ENCODE results near the gene KLK4.
A peak's percentile ranks its signal among the peaks of the same experiment; 100 is the strongest.
"Not testable (repeated sequence)": the region's sequence is repeated elsewhere in the genome, so short reads cannot be mapped to it uniquely, and the experiment has no call there.

The KLK4 gene

DNA sequence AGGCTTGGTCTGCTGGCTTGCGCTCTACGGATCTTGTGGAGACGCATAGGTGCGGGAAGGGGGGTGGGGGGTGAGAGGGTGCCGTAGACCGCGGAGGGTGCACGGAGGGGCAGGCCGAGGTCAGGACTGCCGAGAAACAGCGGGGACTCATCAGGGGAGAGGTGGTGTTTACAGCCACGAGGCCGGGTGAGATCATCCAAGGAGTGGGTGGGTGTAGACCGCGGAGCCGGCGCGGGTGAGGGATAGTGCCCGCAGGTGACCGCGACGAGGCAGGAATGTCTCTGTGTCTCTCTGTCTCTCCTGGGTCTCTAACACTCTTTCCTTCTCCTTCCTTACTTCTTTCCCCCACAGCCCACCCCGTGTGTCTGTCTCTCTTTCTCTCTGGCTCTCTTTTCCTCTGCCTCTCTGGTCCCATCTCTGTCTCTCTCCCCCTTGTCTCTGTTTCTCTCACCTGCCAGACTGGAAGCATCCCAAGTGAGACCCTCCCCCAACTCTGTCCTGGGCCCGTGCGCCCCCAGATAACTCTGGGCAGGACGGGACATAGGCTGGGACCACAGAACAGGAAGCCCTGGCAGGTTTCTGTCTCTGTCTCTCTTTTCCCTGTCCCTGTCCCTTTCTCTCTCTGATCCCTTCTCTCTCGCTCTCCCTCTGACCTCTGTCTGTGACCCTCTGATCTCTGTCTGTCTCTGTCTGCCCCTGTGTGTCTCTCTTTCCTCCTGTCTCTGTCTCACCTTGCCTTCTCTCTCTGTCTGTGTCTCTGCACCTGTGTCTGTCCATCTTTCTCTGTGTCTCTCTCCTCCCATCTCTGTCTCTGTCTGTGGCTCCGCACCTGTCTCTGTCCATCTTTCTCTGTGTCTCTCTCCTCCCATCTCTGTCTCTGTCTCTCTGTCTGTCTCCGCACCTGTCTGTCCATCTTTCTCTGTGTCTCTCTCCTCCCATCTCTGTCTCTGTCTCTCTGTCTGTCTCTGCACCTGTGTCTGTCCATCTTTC lies 1.8 kb upstream of the KLK4 start:
- no peak for DNase-seq

DNA sequence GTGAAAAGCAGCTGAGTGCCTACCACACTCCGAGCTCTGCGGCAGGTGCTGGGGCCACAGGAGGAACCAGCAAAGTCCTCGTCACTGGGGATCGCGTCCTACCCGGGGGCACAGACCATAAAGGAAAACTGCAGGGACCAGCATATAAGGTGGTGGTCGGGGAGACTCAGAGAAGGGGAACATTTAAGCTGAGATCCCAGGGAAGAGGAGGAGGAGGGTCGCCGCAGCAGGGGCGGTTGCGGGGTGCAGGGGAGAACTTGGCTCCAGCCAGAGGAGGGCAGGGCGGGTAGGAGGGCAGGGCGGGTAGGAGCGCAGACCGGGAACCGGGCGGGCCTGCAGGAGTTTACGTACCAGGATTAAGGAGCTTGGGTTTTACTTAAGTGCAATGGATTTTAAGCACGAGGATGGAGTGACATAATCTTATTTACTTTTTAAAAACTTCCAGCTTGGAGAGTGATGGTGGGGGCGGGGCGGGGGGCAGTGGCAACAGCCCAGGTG lies 956 bp upstream of the KLK4 start:
- no peak for DNase-seq

DNA sequence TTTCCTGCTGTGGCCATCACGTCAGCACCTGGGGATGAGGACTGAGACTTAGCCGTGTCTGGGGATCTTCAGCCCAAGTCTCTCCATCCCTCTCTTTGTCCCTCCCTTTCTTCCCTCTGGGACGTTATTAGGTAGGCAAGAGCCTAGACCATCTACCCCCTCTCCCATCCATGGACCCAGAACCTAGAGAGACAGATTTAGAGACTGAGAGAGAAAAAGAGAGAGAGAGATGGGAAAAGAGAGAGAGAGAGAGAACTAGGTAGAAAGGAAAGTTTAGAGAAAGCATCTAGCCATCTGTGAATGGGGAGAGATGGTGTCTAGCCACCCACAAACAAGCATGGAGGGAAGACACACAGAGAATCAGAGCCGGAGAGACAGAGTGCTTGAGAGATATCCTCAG lies 473 bp downstream of the KLK4 start:
- DNase-seq = no peak

DNA sequence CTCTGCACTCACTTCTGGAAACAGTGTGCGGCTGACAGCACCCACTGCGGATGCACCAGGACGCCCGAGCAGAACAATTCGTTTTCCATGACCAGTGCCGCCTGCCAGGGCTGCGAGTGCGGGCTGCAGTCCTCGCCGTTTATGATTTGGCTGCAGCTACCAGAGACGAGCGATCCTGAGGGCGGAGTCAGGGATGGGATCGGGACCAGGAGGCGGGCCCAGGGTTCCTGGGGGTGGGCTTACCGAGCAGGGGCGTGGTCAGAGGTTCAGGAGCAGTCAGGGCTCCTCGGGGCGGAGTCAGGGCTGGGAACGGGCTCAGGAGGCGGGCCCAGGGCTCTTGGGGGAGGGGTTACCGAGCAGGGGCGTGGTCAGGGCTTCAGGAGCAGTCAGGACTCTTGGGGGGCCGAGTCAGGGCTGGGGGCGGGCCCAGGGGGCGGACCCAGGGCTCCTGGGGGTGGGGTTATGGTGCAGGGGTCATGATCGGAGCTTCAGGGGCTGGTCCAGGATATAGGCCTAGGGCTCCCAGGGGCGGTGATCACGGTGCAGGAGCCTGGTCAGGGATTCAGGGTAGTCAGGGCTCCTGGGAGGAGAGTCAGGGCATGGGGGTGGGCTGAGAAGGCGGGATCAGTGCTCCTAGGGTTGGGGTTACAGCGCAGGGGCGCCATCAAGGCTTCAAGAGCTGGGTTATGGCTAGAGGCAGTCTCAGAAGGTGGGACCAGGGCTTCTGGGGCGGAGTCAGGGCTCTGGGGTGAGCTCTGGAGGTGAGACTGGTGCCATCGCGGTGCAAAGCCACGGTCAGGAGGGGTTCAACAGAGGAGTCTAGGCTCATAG lies 1.7 kb downstream of the KLK4 start:
- DNase-seq = no peak

DNA sequence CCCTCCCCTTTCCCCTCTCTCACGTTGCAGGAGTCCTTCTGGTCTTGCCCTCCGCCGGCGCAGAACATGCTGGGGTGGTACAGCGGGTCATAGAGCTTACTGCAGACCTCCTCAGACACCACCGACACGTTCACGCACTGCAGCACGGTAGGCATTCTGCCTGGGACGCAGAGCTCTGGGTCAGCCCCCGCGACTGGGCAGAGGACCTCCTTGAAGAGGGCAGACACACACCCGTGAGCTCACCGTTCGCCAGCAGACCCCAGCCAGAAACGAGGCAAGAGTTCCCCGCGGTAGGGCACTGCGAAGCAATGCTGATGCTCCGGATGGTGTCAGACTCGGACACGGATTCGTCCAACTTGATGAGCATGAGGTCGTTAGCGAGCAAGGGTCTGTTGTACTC lies 2.9 kb downstream of the KLK4 start:
- no peak for DNase-seq

DNA sequence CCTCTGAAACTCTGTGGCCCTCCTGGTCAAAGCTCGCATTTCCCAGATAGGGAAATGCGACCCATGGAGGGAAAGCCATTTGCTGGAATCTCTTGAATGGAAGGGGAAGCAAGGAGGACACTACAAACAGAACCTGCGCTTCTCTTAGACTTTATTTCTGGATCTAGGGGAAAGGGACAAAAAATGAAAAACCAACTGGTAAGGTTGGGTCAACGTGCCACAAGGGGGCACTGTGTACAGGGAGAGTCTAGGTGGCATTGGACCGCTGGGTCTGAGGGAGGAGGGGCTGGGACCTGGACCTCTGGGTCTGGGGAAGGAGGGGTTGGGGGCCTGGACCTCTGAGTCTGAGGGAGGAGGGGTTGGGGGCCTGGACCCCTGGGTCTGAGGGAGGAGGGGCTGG lies 5.0 kb downstream of the KLK4 start:
- DNase-seq = peak; percentile 10

DNA sequence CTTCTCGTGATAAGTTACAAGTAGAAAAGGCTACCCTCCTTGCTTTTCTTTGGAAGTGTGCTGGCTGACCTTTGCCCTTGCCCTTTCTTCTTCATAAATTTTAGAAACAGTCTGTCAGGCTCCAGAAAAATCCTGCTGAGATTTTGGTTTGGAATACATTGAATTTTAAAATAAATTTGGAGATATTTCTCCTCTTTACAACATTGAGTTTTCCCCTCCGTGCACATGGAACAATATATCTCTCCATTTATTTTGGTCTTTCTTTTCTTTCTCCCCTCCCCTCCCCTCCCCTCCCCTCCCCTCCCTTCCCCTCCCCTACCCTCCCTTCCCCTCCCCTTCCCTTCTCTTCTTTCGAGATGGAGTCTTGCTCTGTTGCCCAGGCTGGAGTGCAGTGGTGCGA lies 8.6 kb downstream of the KLK4 start:
- no peak for DNase-seq

DNA sequence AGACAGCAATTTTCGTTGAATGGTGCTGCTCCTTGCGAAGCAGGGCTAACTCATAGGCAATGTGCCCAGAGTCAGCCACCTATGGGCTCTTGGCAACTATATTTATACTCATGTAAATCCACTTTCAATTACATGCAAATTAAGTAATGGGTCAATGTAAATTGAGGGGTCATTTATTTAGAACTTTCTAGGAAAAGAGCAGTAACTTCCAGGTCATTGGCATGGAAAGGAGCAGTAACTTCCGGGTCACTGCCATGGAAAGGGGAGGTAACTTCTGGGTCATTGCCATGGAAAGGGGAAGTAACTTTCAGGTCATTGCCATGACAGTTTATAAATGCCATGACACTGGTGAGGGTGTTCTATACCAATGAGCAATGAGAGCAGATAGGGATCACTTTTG lies 11.6 kb downstream of the KLK4 start:
- DNase-seq = no peak

DNA sequence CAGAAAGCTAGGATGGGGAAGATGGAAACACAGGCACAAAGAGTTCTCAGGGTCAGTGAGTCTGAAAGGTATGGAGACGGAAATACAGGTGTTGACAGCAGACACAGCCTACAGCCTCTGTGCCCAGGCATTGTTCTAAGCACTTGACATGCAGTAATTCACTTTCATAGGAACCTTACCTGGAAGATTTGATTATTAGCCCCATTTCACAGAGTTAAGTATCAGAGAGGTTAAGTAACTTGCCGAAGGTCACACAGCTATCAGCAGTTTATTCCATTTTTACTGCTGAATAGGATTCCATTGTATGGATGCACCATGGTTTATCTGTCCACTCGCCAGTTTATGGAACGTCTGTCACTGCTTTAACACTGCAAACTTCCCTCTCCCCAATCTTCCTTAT lies 13.2 kb downstream of the KLK4 start:
- no peak for DNase-seq

DNA sequence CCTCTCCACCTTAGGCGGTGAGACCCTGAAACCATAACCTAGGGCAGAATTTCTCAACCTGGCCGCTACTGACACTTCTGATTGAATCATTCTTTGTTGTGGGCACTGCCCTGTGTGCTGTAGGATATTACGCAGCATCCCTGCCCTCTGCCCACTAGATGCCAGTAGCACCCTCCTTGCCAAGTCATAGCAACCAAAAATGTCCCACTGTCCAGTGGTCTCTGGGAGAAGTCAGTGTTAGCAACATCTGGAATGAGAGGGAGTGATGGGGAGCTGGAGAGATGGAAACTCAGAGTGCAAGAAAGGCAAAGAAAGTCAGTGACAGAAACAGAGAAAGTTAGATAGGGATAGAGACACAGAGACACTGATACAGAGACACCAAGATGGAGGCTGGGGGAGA lies 13.6 kb downstream of the KLK4 start:
- no peak for DNase-seq

DNA sequence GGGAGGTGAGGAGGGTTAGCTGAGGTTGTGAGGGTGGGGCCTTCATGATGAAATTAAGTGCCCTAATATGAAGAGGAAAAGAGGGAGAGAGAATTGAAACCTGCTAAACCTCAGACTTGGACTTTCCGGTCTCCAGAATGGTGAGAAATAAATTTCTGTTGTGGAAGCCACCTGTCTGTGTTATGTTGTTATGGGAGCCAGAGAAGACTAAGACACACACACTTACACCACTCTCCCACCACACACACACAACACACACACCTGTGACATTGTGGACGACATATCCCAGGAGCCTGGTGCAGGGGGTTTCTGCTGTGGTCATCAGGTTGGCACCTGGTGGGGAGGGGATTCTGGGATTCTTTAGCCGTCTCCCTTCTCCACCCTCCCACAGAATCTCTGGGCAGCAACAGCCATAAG lies 14.0 kb downstream of the KLK4 start:
- DNase-seq = no peak

DNA sequence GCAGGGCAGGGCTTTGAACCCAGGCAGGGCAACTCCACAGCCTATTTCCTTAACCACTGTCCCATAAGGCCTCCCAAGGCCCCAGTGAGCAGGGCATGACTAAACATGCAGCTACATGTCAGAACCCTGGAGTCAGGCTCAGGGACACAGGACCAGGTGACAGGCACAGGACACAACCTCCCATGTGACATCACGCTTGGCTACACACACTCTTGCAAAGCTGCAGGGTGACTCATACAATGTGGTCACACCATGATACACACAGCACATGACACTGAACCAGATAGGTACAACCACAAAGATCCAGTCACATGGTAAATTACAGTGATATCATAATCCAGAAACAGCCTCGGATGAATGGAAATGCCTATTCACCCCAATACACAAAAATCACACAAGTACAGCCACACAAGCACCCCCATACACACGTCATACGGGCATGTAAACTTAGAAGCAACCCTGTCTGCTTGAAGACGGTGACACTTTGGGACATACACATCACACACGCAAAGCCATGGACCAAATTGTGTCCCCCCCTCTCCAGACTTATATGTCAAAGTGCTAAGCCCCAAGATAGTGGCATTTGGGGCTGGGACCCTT lies 14.5 kb downstream of the KLK4 start:
- no peak for DNase-seq

DNA sequence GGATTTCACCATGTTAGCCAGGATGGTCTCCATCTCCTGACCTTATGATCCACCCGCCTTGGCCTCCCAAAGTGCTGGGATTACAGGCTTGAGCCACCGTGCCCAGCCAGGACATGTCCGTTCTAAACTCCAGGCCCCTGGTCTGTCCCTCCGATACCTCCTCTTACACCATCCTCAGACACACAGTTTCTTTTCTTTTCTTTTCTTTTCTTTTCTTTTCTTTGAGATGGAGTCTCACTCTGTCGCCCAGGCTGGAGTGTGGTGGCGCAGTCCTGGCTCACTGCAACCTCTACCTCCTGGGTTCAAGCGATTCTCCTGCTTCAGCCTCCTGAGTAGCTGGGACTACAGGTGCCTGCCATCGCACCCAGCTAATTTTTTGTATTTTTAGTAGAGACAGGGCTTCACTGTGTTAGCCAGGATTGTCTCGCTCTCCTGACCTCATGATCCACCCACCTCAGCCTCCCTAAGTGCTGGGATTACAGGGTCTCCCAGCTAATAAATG lies 15.1 kb downstream of the KLK4 start:
- DNase-seq = not testable (repeated sequence)

DNA sequence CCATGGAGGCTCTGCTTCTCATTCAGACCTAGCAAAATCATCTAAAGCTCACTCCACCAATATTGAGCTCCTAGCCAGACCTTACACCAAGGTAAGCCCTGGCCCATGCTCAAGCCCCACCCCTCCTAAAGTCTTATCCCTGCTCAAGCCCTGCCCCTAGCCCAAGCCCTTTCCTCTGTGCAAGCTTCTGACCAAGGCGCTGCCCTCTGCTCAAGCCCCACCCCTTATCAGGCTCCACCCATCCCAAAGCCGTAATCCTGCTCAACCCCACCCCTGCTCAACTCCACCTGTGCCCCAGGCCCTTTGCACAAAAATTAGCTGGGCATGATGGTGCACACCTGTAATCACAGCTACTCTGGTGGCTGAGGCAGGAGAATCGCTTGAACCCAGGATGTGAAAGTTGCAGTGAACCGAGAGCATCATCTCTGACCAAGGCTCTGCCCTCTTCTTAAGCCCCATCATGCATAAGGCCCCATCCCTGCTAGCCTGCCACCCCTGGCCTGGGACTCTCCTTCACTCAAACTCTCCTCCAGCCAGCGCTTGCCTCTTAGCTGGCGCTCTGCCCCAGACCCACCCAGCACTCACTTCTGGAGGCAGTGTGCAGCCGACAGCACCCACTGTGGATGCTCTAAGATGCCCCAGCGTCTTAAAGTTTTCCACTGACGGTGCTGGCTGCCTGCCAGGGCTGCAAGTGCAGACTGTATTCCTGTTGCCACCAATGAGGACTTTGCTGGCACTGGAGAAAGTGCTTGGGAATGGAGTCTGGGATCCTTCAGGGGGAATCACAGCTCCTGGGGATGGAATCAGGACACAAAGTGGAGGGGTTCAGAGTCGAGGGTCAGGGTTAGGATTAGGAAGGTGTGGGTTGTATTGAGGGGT lies 16.5 kb downstream of the KLK4 start:
- no peak for DNase-seq

DNA sequence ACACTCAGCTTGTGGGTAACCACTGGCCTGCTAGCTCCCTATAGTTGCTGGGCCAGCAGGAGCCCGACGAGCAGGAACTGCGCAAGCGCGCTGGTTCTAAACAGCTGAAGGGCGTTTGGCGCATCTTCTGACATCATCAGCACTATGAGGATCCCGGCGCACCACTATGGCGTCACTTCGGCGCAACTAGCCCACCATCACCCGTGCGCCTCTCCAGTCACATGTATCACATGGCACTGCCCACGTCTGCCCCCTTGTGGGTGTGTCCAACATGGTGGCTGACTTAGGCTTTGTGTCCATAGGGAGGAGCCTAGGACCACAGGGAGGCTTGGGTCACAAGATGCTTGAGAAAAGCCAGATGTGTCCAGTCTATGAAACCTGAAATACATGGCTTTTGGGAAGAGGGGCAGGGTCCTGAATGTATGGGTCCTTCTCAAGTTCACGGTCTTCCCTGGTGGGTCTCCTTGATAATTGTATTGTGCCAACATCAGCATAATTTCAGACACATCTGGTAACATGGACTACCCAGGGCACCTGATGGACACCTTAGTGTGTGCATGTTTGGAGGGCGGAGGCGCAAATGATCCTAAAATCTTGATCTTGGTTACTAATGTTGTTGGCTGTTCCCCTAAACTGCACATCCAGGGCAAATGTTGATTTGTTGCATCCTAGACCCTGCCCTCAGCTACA lies 18.0 kb downstream of the KLK4 start:
- DNase-seq = no peak

DNA sequence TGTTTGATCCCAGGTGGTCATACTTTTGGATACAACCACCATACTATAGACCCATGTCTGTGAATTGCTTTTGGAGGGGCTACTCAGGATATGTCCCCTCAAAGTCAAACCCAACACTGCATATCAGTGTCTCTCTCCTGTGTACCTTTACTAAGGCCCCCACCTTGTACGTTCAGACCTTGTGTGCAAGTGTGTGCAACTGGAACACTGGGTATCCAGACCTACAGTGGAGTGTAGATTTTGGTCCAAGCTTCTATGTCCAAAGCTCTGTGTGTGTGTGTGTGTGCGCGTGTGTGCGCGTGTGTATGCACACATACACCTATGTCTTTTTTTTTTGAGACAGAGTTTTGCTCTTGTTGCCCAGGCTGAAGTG lies 20.0 kb downstream of the KLK4 start:
- DNase-seq = no peak

DNA sequence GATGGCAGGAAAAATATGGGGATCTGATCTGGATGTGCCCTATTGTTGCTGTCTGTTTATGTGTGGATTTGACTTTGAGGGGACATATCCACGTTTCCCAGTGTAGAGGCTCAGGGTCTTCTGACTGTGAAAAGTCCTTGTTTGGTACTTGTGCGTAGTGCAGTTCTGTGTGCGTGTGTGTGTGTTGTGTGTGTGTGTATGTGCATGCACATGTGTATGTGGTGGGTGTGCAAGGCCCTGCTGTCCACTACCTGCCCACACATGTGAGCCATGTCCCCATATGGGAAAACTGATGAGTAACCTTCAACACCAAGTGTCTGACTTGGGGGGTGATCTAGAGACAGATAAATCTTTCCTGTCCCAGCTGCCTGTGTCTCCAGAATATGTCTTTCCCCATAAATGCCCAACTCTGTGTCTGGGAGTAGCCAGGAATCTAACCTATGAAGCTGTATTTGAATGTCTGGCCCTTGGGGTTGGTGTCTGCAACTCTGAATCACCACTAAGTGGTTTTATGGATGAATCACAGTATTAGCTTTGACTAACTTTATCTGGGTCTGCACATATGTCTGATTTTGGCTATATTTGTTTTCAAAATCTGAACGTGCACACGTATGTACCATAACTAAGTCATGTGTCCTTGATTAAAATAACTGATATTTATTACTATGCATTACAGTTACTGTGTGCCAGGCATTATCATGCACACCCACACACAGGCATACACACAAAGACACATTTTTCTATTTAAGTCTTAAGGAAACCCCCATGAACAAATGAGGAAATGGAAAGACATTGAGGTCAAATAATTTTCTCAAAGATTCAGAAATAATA lies 20.6 kb downstream of the KLK4 start:
- no peak for DNase-seq

DNA sequence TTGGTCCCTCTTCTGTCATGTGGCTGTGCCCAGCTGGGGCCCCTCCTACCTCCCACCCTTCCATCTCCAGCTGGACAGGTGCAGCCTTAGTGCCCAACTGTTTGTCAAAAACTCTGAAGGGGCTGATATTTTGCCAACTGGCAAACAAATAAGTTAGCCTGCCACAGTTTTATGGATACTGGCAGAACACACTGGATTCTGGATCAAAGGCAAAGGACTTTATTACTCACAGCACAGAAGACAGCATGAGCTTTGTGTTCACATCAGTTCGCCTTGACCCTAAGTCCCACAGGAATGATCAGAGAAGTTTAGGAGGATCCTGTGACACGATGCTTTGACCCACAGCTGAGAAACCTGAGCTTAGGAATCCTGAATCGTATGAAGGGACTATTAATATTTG lies 21.6 kb downstream of the KLK4 start:
- no peak for DNase-seq

DNA sequence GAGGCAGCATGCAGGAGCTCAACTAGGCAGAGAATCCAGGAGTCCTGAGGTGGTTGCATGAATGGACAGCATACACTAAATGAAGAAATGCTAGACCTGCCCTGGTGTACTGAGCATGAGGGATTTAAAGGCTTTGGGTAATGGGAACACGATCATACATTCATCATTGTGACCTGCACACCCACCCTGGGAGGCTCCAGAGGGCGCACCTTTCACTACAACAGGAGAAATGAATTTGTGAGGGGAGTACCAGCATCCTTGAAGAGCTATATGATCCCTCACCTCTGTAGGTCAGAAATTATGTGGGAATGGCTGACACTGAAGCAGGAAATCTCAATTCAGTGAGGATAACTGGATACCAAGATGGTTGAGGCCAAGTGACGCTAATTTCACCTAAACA lies 29.0 kb downstream of the KLK4 start:
- no peak for DNase-seq

DNA sequence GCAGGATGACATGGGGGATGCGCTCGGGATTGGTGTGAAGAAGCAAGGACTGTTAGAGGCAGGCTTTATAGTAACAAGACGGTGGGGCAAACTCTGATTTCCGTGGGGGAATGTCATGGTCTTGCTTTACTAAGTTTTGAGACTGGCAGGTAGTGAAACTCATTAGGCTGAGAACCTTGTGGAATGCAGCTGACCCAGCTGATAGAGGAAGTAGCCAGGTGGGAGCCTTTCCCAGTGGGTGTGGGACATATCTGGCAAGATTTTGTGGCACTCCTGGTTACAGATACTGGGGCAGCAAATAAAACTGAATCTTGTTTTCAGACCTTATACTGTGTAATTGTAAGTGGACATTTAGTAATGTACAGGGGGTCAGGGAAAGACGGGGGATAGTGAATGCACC lies 31.0 kb downstream of the KLK4 start:
- DNase-seq = no peak

DNA sequence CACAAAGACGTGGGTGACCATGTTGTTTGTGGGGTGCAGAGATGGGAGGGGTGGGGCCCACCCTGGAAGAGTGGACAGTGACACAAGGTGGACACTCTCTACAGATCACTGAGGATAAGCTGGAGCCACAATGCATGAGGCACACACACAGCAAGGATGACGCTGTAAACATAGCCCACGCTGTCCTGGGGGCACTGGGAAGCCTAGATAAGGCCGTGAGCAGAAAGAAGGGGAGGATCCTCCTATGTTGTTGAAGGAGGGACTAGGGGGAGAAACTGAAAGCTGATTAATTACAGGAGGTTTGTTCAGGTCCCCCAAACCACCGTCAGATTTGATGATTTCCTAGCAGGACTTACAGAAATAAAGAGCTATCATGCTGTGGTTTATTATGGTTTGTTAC lies 32.3 kb downstream of the KLK4 start:
- no peak for DNase-seq
